H1 (cell line): ENCODE measurements around the gene MAPK11. TPM values are rescaled to one million over a fixed set of nuclear protein-coding genes. Genes with fewer than 3 reads are reported as not detected.

Experiments
- CTCF ChIA-PET: fragments of 300-600 bp; sonication (Branson Sonifier 250); formaldehyde crosslinking; loops from one replicate; lab custom pipeline; 2021; ENCODE audit not compliant: partially characterized antibody; lab: Charles Lee
- POLR2A ChIA-PET: fragments of 300-600 bp; sonication (Branson Sonifier 250); formaldehyde crosslinking; loops from one replicate; lab custom pipeline; 2021; ENCODE audit warnings: inconsistent platforms; ENCODE audit not compliant: partially characterized antibody; lab: Charles Lee
- DNase-seq, 2 experiments: peaks; one replicate each; pipeline versions ENCODE4 v3.0.0 to v3.0.0-alpha.2; 2010 to 2022; ENCODE audit warnings: low spot score in 2 of 2, low read depth in 1 of 2, mixed read lengths in 1 of 2
- FAIRE-seq: peaks from 2 replicates; lab custom pipeline; 2011; peaks lifted over from hg19 to GRCh38; lab: Jason Lieb, UNC
- H2AFZ ChIP-seq: 2 replicates; pipeline ENCODE4 v1.8.1; 2012; ENCODE audit warnings: low read length, inconsistent platforms
- H2AK5ac ChIP-seq: 2 replicates; pipeline ENCODE4 v1.6.1; 2013; ENCODE audit warnings: low read depth, low read length
- H2BK120ac ChIP-seq: replicated peaks from 2 replicates; pipeline ENCODE3; 2013; ENCODE audit warnings: low read depth, low read length, inconsistent platforms
- H2BK12ac ChIP-seq: 2 replicates; pipeline ENCODE4 v1.6.1; 2013; ENCODE audit warnings: low read depth, low read length
- H2BK15ac ChIP-seq: 2 replicates; pipeline ENCODE4 v1.6.1; 2013; ENCODE audit warnings: low read length
- H2BK20ac ChIP-seq: 2 replicates; pipeline ENCODE4 v1.6.1; 2013; ENCODE audit warnings: low read length
- H2BK5ac ChIP-seq: 2 replicates; pipeline ENCODE4 v1.6.1; 2013; ENCODE audit warnings: low read depth, low read length
- H3K14ac ChIP-seq: 2 replicates; pipeline ENCODE4 v1.6.1; 2013; ENCODE audit warnings: inconsistent platforms; ENCODE audit not compliant: insufficient read length
- H3K18ac ChIP-seq: 2 replicates; pipeline ENCODE4 v1.6.1; 2013; ENCODE audit warnings: low read length; ENCODE audit errors: extremely low read depth
- H3K23ac ChIP-seq: 2 replicates; pipeline ENCODE4 v1.6.1; 2013; ENCODE audit warnings: inconsistent platforms; ENCODE audit not compliant: insufficient read length
- H3K23me2 ChIP-seq: 2 replicates; pipeline ENCODE4 v1.6.1; 2013; ENCODE audit warnings: low read depth, low read length
- H3K27ac ChIP-seq: 2 replicates; pipeline ENCODE4 v1.6.1; 2011; ENCODE audit warnings: low read depth, low read length, inconsistent platforms
- H3K27me3 ChIP-seq, 4 experiments: replicated peaks in 1 of 4; 1 replicate in 1 of 4; 2 replicates in 3 of 4; pipeline versions ENCODE4 v1.6.1 to v1.8.1; 2011 to 2013; ENCODE audit warnings: low read length in 3 of 4, mild to moderate bottlenecking in 3 of 4, inconsistent platforms in 2 of 4, mixed read lengths in 2 of 4, moderate library complexity in 1 of 4; ENCODE audit not compliant: control insufficient read depth in 3 of 4, insufficient read depth in 3 of 4; ENCODE audit errors: extremely low read depth in 1 of 4
- H3K36me3 ChIP-seq, 4 experiments: 2 replicates each; pipeline versions ENCODE4 v1.6.1 to v1.8.1; 2011 to 2013; ENCODE audit warnings: mild to moderate bottlenecking in 4 of 4, low read length in 3 of 4, moderate library complexity in 2 of 4, control low read depth in 1 of 4, inconsistent platforms in 1 of 4; ENCODE audit not compliant: insufficient read depth in 4 of 4, control insufficient read depth in 2 of 4
- H3K4ac ChIP-seq: replicated peaks from 2 replicates; pipeline ENCODE3; 2013; ENCODE audit warnings: low read length, low read depth, mixed read lengths, inconsistent platforms; ENCODE audit not compliant: insufficient read length
- H3K4me1 ChIP-seq, 4 experiments: replicated peaks in 1 of 4; 1 replicate in 1 of 4; 2 replicates in 3 of 4; pipeline versions ENCODE4 v1.6.1 to v1.8.1; 2011 to 2013; ENCODE audit warnings: low read length in 3 of 4, inconsistent platforms in 2 of 4, mixed read lengths in 1 of 4; ENCODE audit not compliant: insufficient read depth in 4 of 4, control insufficient read depth in 3 of 4
- H3K4me2 ChIP-seq, 2 experiments: 2 replicates each; pipeline versions ENCODE4 v1.6.1 to v1.8.1; 2011 to 2013; ENCODE audit warnings: low read depth in 2 of 2, low read length in 2 of 2, control low read depth in 1 of 2, inconsistent platforms in 1 of 2, mild to moderate bottlenecking in 1 of 2; ENCODE audit not compliant: insufficient read depth in 1 of 2
- H3K4me3 ChIP-seq, 4 experiments: fragments of 200-600, 300-600 bp in 1 of 4; sonication (generic), shearing (Covaris generic), sonication (Bioruptor Twin) in 1 of 4; 2 replicates each; pipeline versions ENCODE4 v1.5.1 to v1.8.1; 2011 to 2016; ENCODE audit warnings: low read length in 4 of 4, low read depth in 3 of 4, control low read depth in 2 of 4, inconsistent platforms in 2 of 4, mild to moderate bottlenecking in 2 of 4, mixed read lengths in 1 of 4, moderate library complexity in 1 of 4; ENCODE audit not compliant: insufficient read depth in 2 of 4; ENCODE audit errors: extremely low read depth in 1 of 4
- H3K56ac ChIP-seq: replicated peaks from 2 replicates; pipeline ENCODE3; 2013; ENCODE audit warnings: low read depth, mild to moderate bottlenecking, mixed read lengths, low read length, inconsistent platforms; ENCODE audit not compliant: insufficient read length
- H3K79me1 ChIP-seq: 2 replicates; pipeline ENCODE4 v1.6.1; 2013; ENCODE audit warnings: low read depth, low read length, control low read depth
- H3K79me2 ChIP-seq, 2 experiments: 2 replicates each; pipeline versions ENCODE4 v1.6.1 to v1.8.1; 2012 to 2013; ENCODE audit warnings: low read length in 2 of 2, mild to moderate bottlenecking in 2 of 2, inconsistent platforms in 1 of 2; ENCODE audit not compliant: insufficient read depth in 2 of 2, control insufficient read depth in 1 of 2
- H3K9ac ChIP-seq, 4 experiments: replicated peaks in 1 of 4; 1 replicate in 1 of 4; 2 replicates in 3 of 4; pipeline versions ENCODE4 v1.6.1 to v1.8.1; 2011 to 2013; ENCODE audit warnings: low read depth in 3 of 4, low read length in 3 of 4, control low read depth in 2 of 4, mild to moderate bottlenecking in 2 of 4, moderate library complexity in 2 of 4, inconsistent platforms in 1 of 4; ENCODE audit errors: extremely low read depth in 1 of 4
- H3K9me3 ChIP-seq, 2 experiments: 2 replicates each; pipeline versions ENCODE4 v1.6.1 to v1.8.1; 2012 to 2013; ENCODE audit warnings: mild to moderate bottlenecking in 2 of 2, moderate library complexity in 2 of 2, control low read depth in 1 of 2, inconsistent platforms in 1 of 2, low read depth in 1 of 2, low read length in 1 of 2, mixed read lengths in 1 of 2; ENCODE audit not compliant: insufficient read depth in 2 of 2
- H4K20me1 ChIP-seq, 2 experiments: replicated peaks in 1 of 2; 2 replicates each; pipeline versions ENCODE3 to v1.8.1; 2011 to 2013; ENCODE audit warnings: inconsistent platforms in 2 of 2, low read length in 2 of 2, mild to moderate bottlenecking in 1 of 2; ENCODE audit not compliant: insufficient read depth in 2 of 2, control insufficient read depth in 1 of 2
- H4K5ac ChIP-seq: 2 replicates; pipeline ENCODE4 v1.6.1; 2013; ENCODE audit warnings: low read length, low read depth, mixed read lengths, inconsistent platforms; ENCODE audit not compliant: insufficient read length
- H4K8ac ChIP-seq: 2 replicates; pipeline ENCODE4 v1.8.0; 2013; ENCODE audit warnings: mild to moderate bottlenecking, moderate library complexity, low read length, inconsistent platforms; ENCODE audit not compliant: insufficient read depth; ENCODE audit errors: extremely low read depth
- H4K91ac ChIP-seq: replicated peaks from 2 replicates; pipeline ENCODE3; 2013; ENCODE audit warnings: low read length, mixed read lengths, inconsistent platforms; ENCODE audit not compliant: insufficient read length
- CHD1 ChIP-seq: IDR thresholded peaks from 2 replicates; pipeline ENCODE4 v1.6.1; 2012; ENCODE audit warnings: low read depth, low read length, improper control_type of control experiment
- HDAC2 ChIP-seq, 2 experiments: fragments of 300-600 bp in 1 of 2; sonication (generic) in 1 of 2; IDR thresholded peaks; 2 replicates each; pipeline ENCODE4 v1.6.1; 2011 to 2012; ENCODE audit warnings: low read depth in 2 of 2, low read length in 2 of 2, mild to moderate bottlenecking in 2 of 2, moderate library complexity in 2 of 2, borderline replicate concordance in 1 of 2, inconsistent platforms in 1 of 2
- HDAC6 ChIP-seq: IDR thresholded peaks from one replicate; pipeline ENCODE4 v1.7.1; 2012; ENCODE audit warnings: low read depth, mild to moderate bottlenecking, inconsistent platforms, low read length, moderate library complexity
- POLR2AphosphoS5 ChIP-seq: IDR thresholded peaks from 2 replicates; pipeline ENCODE4 v1.6.1; 2011; ENCODE audit warnings: low read depth, low read length
- POU5F1 ChIP-seq: IDR thresholded peaks from 2 replicates; pipeline ENCODE4 v1.6.1; 2011; ENCODE audit warnings: low read depth, mild to moderate bottlenecking, low read length, moderate library complexity
- RAD21 ChIP-seq, 2 experiments: IDR thresholded peaks in 1 of 2; conservative IDR thresholded peaks in 1 of 2; 2 replicates each; pipeline ENCODE4 v1.6.1; 2011; ENCODE audit warnings: low read depth in 2 of 2, low read length in 2 of 2, improper control_type of control experiment in 1 of 2, inconsistent platforms in 1 of 2, mild to moderate bottlenecking in 1 of 2, moderate library complexity in 1 of 2
- SIRT6 ChIP-seq: IDR thresholded peaks from one replicate; pipeline ENCODE4 v1.7.1; 2012; ENCODE audit warnings: low read length, inconsistent platforms
- SIX5 ChIP-seq: IDR thresholded peaks from 2 replicates; pipeline ENCODE4 v1.6.1; 2011; ENCODE audit warnings: mild to moderate bottlenecking, low read depth, low read length
- SP1 ChIP-seq: IDR thresholded peaks from 2 replicates; pipeline ENCODE4 v1.6.1; 2011; ENCODE audit warnings: low read depth, low read length
- TAF1 ChIP-seq: IDR thresholded peaks from 2 replicates; pipeline ENCODE4 v1.6.1; 2011; ENCODE audit warnings: mild to moderate bottlenecking, low read depth, low read length
- TBP ChIP-seq: IDR thresholded peaks from 2 replicates; pipeline ENCODE4 v1.6.1; 2011; ENCODE audit warnings: low read depth, low read length, improper control_type of control experiment
- TCF12 ChIP-seq: IDR thresholded peaks from 2 replicates; pipeline ENCODE4 v1.6.1; 2011; ENCODE audit warnings: low read depth, mild to moderate bottlenecking, low read length
- YY1 ChIP-seq: IDR thresholded peaks from 2 replicates; pipeline ENCODE4 v1.6.1; 2011; ENCODE audit warnings: low read depth, mild to moderate bottlenecking, low read length
- WGBS, 2 experiments: shearing (Covaris generic) in 1 of 2; methylation state at CpG; one replicate each; pipeline versions ENCODE4 v1.1.6 to v1.1.7; 2013 to 2015; ENCODE audit warnings: low lambda C conversion rate in 2 of 2, mixed read lengths in 2 of 2, inconsistent platforms in 1 of 2, low coverage in 1 of 2, missing lambda C conversion rate in 1 of 2; ENCODE audit not compliant: insufficient replicate concordance in 2 of 2, insufficient coverage in 1 of 2, insufficient read length in 1 of 2; ENCODE audit errors: extremely low coverage in 1 of 2, missing lambda C conversion rate in 1 of 2; 5-methylcytosine and 5-hydroxymethylcytosine counted together
- polyA plus RNA-seq, 7 experiments: library from polyadenylated mRNA; depleted of rRNA in 3 of 7; stranded (reverse) in 5 of 7; unstranded in 2 of 7; fragments of >200 nt in 5 of 7; fragments of 200-250 nt in 2 of 7; gene quantifications; 1 replicate in 5 of 7; 2 replicates in 1 of 7; 4 replicates in 1 of 7; pipeline versions ENCODE4 v1.2.1 to v1.2.3, GENCODE V29; 2011 to 2013; ENCODE audit warnings: missing spikeins in 2 of 7, mixed read lengths in 2 of 7
- total RNA-seq: library from RNA; stranded (reverse); fragmentation: NEBNext Ultra II Directional; extraction: Animal tissue kit (Norgen Biotek cat#: 25700); gene quantifications from 2 replicates; pipeline ENCODE4 v1.2.1, GENCODE V29; 2021
- TF ChIP-seq, protein P1 (sequence below): IDR thresholded peaks from 2 replicates; pipeline ENCODE4 v1.6.1; 2011; ENCODE audit warnings: low read length, improper control_type of control experiment

The MAPK11 gene
- total and polyA plus RNA-seq, 2 of the 8 experiments (the other 6 are each of a cell fraction or from before 2014, with no cell fraction given): 0.70 to 1.5 TPM

DNA sequence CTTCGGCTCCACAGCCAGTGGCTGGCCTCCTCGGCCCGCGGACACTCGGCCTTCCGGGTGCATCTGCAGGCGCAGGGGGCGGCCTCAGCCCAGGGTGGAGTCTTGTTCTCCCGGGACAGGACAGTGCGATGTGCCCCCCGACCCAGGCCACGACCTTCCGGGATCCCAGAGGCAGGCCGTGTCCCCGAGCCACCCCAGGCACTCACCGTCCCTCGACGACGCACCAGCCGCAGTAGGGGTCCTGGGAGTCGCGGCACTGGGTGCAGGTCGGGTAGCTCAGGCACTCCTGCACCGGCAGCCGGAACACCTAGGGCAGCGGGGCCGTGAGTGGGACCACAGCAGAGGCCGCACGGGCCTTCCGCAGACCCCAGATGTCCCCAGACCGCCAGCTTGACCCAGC lies 17.6 kb upstream of the MAPK11 start:
- Histone ChIP-seq H3K9me3 (no peaks in the 10 kb centered on the region), H2BK12ac (no peak overlapping the region), H3K23ac (no peak overlapping the region), H3K4ac (no peak overlapping the region), H2BK5ac (no peak overlapping the region), H2BK15ac (no peak overlapping the region), H3K36me3 (peaks cover 8 to 59% (median 12%) of the 10 kb centered on the region in 4 experiments; a peak in 7 of 8 replicates), H3K4me3 (no peak overlapping the region), H3K4me1 (peaks cover 0 to 9% (median 5%) of the 10 kb centered on the region in 4 experiments; a peak in 6 of 7 replicates), H2AK5ac (no peak overlapping the region), H3K27ac (no peak overlapping the region), H3K9ac (no peak overlapping the region), H4K20me1 (peaks cover 8 to 28% of the 10 kb centered on the region in 2 experiments), H2AFZ (no peak overlapping the region), H3K27me3 (no peaks in the 10 kb centered on the region), H3K79me2 (peaks cover 0 to 24% of the 10 kb centered on the region in 2 experiments; a peak in 2 of 4 replicates), H2BK20ac (no peak overlapping the region), H3K23me2 (no peaks in the 10 kb centered on the region), H3K18ac (no peak overlapping the region), H4K91ac (no peak overlapping the region), H3K14ac (no peak overlapping the region), H3K79me1 (peaks cover 11% of the 10 kb centered on the region), H4K8ac (peak overlapping the region; percentile 25; the same call in 1 of the 2 replicates), H2BK120ac (no peak overlapping the region), H3K4me2 (no peak overlapping the region), H3K56ac (no peak overlapping the region), H4K5ac (no peak overlapping the region)
- 94% methylated on average over 29 of the region's 31 CpGs; no CpG with 5 or more reads in 1 of the 2 experiments for WGBS, 2 experiments
- ChIA-PET CTCF (interaction anchor here (1.0 to 1.1 kb wide), 3 partner anchors 11 to 38 kb away, joined by 3 to 5 read pairs (median 3); no protein-coding TSS in a partner anchor), POLR2A (interaction anchor here (0.9 to 1.3 kb wide), 2 partner anchors 11 to 12 kb away, joined by 3 to 4 read pairs; no protein-coding TSS in a partner anchor)
- DNase-seq: no peak
- FAIRE-seq: no peak
- TF ChIP-seq RAD21 (IDR thresholded peaks at IDR 0.05 in 1 of 2, conservative IDR thresholded peaks at IDR 0.05 in 1 of 2; ENCODE audit: low read depth in 2 of 2, low read length in 2 of 2): no peak
- TF ChIP-seq SP1: no peak
- no peak for TF ChIP-seq TAF1
- TF ChIP-seq, protein P1, sequence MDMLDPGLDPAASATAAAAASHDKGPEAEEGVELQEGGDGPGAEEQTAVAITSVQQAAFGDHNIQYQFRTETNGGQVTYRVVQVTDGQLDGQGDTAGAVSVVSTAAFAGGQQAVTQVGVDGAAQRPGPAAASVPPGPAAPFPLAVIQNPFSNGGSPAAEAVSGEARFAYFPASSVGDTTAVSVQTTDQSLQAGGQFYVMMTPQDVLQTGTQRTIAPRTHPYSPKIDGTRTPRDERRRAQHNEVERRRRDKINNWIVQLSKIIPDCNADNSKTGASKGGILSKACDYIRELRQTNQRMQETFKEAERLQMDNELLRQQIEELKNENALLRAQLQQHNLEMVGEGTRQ: no peak
- TF ChIP-seq POLR2AphosphoS5: no peak
- no peak for TF ChIP-seq SIX5
- TF ChIP-seq CHD1: no peak
- TF ChIP-seq POU5F1: no peak
- no peak for TF ChIP-seq TCF12
- no peak for TF ChIP-seq YY1
- no peak for TF ChIP-seq TBP
- no peak for TF ChIP-seq HDAC2 (IDR thresholded peaks at IDR 0.05; ENCODE audit: borderline replicate concordance in 1 of 2, low read depth in 2 of 2, low read length in 2 of 2)
- no peak for TF ChIP-seq HDAC6
- TF ChIP-seq SIRT6: no peak
